ENCODE measurements around the gene SPATA31E1.
"Not testable (repeated sequence)": the region's sequence is repeated elsewhere in the genome, so short reads cannot be mapped to it uniquely, and the experiment has no call there.

Gene SPATA31E1

GRCh38 chr9:87886210-87886932, 3.7 kb downstream of the SPATA31E1 start:
- no peak for DNase-seq (ENCODE audit: low read depth)

- no peak for DNase-seq (ENCODE audit: low read depth)
Measured at GRCh38 chr9:87886933-87887505, 4.3 kb downstream of the SPATA31E1 start.

GRCh38 chr9:87887661-87888480, 5.2 kb downstream of the SPATA31E1 start:
- DNase-seq (ENCODE audit: low read depth): no peak

- no peak for DNase-seq (ENCODE audit: low read depth)
Measured at GRCh38 chr9:87888501-87888900, 5.8 kb downstream of the SPATA31E1 start.

GRCh38 chr9:87889065-87889881, 6.6 kb downstream of the SPATA31E1 start:
- no peak for DNase-seq (ENCODE audit: low read depth)

GRCh38 chr9:87889882-87890252, 7.2 kb downstream of the SPATA31E1 start:
- no peak for DNase-seq (ENCODE audit: low read depth)

- no peak for DNase-seq (ENCODE audit: low read depth)
Measured at GRCh38 chr9:87890837-87891236, 8.2 kb downstream of the SPATA31E1 start.

- DNase-seq (ENCODE audit: low read depth): no peak
Measured at GRCh38 chr9:87891754-87892153, 9.1 kb downstream of the SPATA31E1 start.

- DNase-seq (ENCODE audit: low read depth): no peak
Measured at GRCh38 chr9:87892956-87893355, 10.3 kb downstream of the SPATA31E1 start.

GRCh38 chr9:87894998-87895625, 12.4 kb downstream of the SPATA31E1 start:
- DNase-seq (ENCODE audit: low read depth): no peak

GRCh38 chr9:87896891-87897290, 14.2 kb downstream of the SPATA31E1 start:
- no peak for DNase-seq (ENCODE audit: low read depth)

GRCh38 chr9:87898151-87898550, 15.5 kb downstream of the SPATA31E1 start:
- no peak for DNase-seq (ENCODE audit: low read depth)

- DNase-seq (ENCODE audit: low read depth): not testable (repeated sequence)
Measured at GRCh38 chr9:87902371-87902770, 19.7 kb downstream of the SPATA31E1 start.

- DNase-seq (ENCODE audit: low read depth): no peak
Measured at GRCh38 chr9:87909310-87910041, 26.8 kb downstream of the SPATA31E1 start.

- no peak for DNase-seq (ENCODE audit: low read depth)
Measured at GRCh38 chr9:87910821-87911220, 28.1 kb downstream of the SPATA31E1 start.

- not testable (repeated sequence) for DNase-seq (ENCODE audit: low read depth)
Measured at GRCh38 chr9:87917662-87918061, 35.0 kb downstream of the SPATA31E1 start, which contains the start of gene SPATA31C1. SPATA31C1 (plus strand) TSS chr9:87917962.

GRCh38 chr9:87919013-87919412, 36.3 kb downstream of the SPATA31E1 start:
- DNase-seq (ENCODE audit: low read depth): not testable (repeated sequence)

GRCh38 chr9:87921561-87921960, 38.9 kb downstream of the SPATA31E1 start:
- DNase-seq (ENCODE audit: low read depth): not testable (repeated sequence)

GRCh38 chr9:87923012-87923411, 40.3 kb downstream of the SPATA31E1 start:
- DNase-seq (ENCODE audit: low read depth): not testable (repeated sequence)

GRCh38 chr9:87924851-87925250, 42.2 kb downstream of the SPATA31E1 start:
- not testable (repeated sequence) for DNase-seq (ENCODE audit: low read depth)

- not testable (repeated sequence) for DNase-seq (ENCODE audit: low read depth)
Measured at GRCh38 chr9:87929152-87929551, 46.5 kb downstream of the SPATA31E1 start.
